SK-N-SH treated with all-trans-retinoic acid at 6 μM for 48 hours (cell line): ENCODE results near the gene UGT1A1.
"Not testable (repeated sequence)": the region's sequence is repeated elsewhere in the genome, so short reads cannot be mapped to it uniquely, and the experiment has no call there.

Experiments
- ATAC-seq: fragments of 200-7000 bp; cut with Tn5 transposase; 3 replicates; pipeline ENCODE4 v1.9.1; 2020; ENCODE audit warnings: mild to moderate bottlenecking, moderate library complexity
- ARNTL ChIP-seq: fragments of 450-650 bp; formaldehyde crosslinking; IDR thresholded peaks from 2 replicates; pipeline ENCODE4 v1.5.0; 2020; ENCODE audit warnings: low read depth, mild to moderate bottlenecking, moderate library complexity, borderline replicate concordance
- CSDC2 ChIP-seq: fragments of 250-450 bp; sonication (Bioruptor Pico); IDR thresholded peaks from 2 replicates; pipeline ENCODE4 v1.5.0; 2020; ENCODE audit warnings: mild to moderate bottlenecking, moderate library complexity
- ESRRG ChIP-seq: fragments of 250-450 bp; sonication (Bioruptor Pico); IDR thresholded peaks from 2 replicates; pipeline ENCODE4 v1.6.1; 2021; ENCODE audit warnings: mild to moderate bottlenecking
- GLIS3 ChIP-seq: fragments of 250-450 bp; sonication (Bioruptor Pico); IDR thresholded peaks from 2 replicates; pipeline ENCODE4 v1.5.0; 2020; ENCODE audit warnings: mild to moderate bottlenecking, moderate library complexity
- ISL1 ChIP-seq: fragments of 250-450 bp; sonication (Bioruptor Pico); IDR thresholded peaks from 2 replicates; pipeline ENCODE4 v2.1.2; 2022; ENCODE audit warnings: mild to moderate bottlenecking, moderate library complexity
- OSR1 ChIP-seq: fragments of 250-450 bp; sonication (Bioruptor Pico); IDR thresholded peaks from 2 replicates; pipeline ENCODE4 v1.8.0; 2022; ENCODE audit warnings: moderate library complexity, mild to moderate bottlenecking, inconsistent platforms
- SNAI2 ChIP-seq: fragments of 250-450 bp; sonication (Bioruptor Pico); IDR thresholded peaks from 2 replicates; pipeline ENCODE4 v1.5.0; 2020; ENCODE audit warnings: mild to moderate bottlenecking, moderate library complexity
- TCF4 ChIP-seq: fragments of 250-450 bp; sonication (Bioruptor Pico); IDR thresholded peaks from 2 replicates; pipeline ENCODE4 v1.8.0; 2021; ENCODE audit warnings: mild to moderate bottlenecking, moderate library complexity, borderline replicate concordance
- TOX ChIP-seq: fragments of 250-450 bp; sonication (Bioruptor Pico); IDR thresholded peaks from 2 replicates; pipeline ENCODE4 v1.8.0; 2021; ENCODE audit warnings: mild to moderate bottlenecking, moderate library complexity, borderline replicate concordance
- ZC3H10 ChIP-seq: fragments of 250-450 bp; sonication (Bioruptor Pico); IDR thresholded peaks from 2 replicates; pipeline ENCODE4 v1.5.1; 2021; ENCODE audit warnings: mild to moderate bottlenecking, moderate library complexity
- ZFP3 ChIP-seq: fragments of 250-450 bp; sonication (Bioruptor Pico); IDR thresholded peaks from 2 replicates; pipeline ENCODE4 v1.5.0; 2020; ENCODE audit warnings: mild to moderate bottlenecking, moderate library complexity
- ZFP30 ChIP-seq: fragments of 450-650 bp; formaldehyde crosslinking; IDR thresholded peaks from 2 replicates; pipeline ENCODE4 v1.5.0; 2022; ENCODE audit warnings: mild to moderate bottlenecking, moderate library complexity
- ZNF565 ChIP-seq: fragments of 450-650 bp; formaldehyde crosslinking; conservative IDR thresholded peaks from 2 replicates; pipeline ENCODE4 v1.5.0; 2020; ENCODE audit warnings: low read depth, mild to moderate bottlenecking, moderate library complexity
- ZNF70 ChIP-seq: fragments of 450-650 bp; formaldehyde crosslinking; IDR thresholded peaks from 2 replicates; pipeline ENCODE4 v1.5.0; 2020; ENCODE audit warnings: mild to moderate bottlenecking, moderate library complexity
- ZNF8 ChIP-seq: fragments of 450-650 bp; formaldehyde crosslinking; IDR thresholded peaks from 2 replicates; pipeline ENCODE4 v1.5.0; 2020; ENCODE audit warnings: mild to moderate bottlenecking, moderate library complexity
- TF ChIP-seq, protein P1 (sequence below): fragments of 250-450 bp; sonication (Bioruptor Pico); IDR thresholded peaks from 2 replicates; pipeline ENCODE4 v1.5.1; 2020; ENCODE audit warnings: low read depth, mild to moderate bottlenecking, moderate library complexity
- TF ChIP-seq, protein P2 (sequence below): fragments of 250-450 bp; sonication (Bioruptor Pico); IDR thresholded peaks from 2 replicates; pipeline ENCODE4 v1.8.0; 2020; ENCODE audit warnings: mild to moderate bottlenecking, moderate library complexity, borderline replicate concordance
- TF ChIP-seq, protein P3 (sequence below): fragments of 250-450 bp; sonication (Bioruptor Pico); IDR thresholded peaks from 2 replicates; pipeline ENCODE4 v1.5.1; 2021; ENCODE audit warnings: mild to moderate bottlenecking, moderate library complexity
- TF ChIP-seq, protein P4 (sequence below): fragments of 250-450 bp; sonication (Bioruptor Pico); IDR thresholded peaks from 2 replicates; pipeline ENCODE4 v1.5.0; 2020; ENCODE audit warnings: mild to moderate bottlenecking, moderate library complexity

Gene UGT1A1

DNA sequence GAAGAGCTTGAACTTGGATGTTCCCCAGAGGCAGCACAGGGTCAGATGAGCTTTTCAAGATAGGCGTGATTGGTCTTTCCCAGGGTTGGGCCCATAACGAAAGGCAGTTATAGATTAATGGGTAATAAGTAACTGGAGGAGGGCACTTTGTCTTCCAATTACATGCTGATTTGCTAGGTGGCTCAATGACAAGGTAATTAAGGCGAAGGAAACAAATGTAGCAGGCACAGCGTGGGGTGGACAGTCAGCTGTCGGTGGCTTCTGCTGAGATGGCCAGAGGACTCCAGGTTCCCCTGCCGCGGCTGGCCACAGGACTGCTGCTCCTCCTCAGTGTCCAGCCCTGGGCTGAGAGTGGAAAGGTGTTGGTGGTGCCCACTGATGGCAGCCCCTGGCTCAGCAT lies 41.5 kb upstream of the UGT1A1 start, which contains the start of gene UGT1A4:
Gene UGT1A4, plus strand, starts transcription at position 185 of the 400 bp plus-strand sequence. Its CDS starts 85 bp downstream, at position 270.
- TF ChIP-seq SNAI2 (CRISPR knock-in tag) = no peak
- no peak for ATAC-seq

DNA sequence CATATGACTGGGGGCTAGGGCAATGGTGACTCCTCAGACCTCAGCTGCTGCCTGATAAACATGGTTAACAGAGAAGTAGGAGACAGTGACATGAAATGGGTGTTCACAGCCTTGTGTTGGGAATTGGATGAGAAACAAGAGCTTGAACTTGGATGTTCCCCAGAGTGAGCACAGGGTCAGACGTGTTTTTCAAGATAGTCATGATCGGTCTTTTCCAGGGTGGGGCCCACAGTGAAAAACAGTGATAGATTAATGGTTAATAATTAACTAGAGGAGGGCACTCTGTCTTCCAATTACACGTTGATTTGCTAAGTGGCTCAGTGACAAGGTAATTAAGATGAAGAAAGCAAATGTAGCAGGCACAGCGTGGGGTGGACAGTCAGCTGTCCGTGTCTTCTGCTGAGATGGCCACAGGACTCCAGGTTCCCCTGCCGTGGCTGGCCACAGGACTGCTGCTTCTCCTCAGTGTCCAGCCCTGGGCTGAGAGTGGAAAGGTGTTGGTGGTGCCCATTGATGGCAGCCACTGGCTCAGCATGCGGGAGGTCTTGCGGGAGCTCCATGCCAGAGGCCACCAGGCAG lies 31.3 kb upstream of the UGT1A1 start, which contains the start of gene UGT1A3:
Gene UGT1A3, plus strand, starts transcription at position 320 of the 579 bp plus-strand sequence. Its CDS starts 85 bp downstream, at position 405.
- TF ChIP-seq ZFP3 = no peak
- TF ChIP-seq ZNF565 = no peak
- no peak for TF ChIP-seq TOX
- no peak for TF ChIP-seq ESRRG (CRISPR knock-in tag)
- TF ChIP-seq CSDC2 (CRISPR knock-in tag) = no peak
- no peak for ATAC-seq

DNA sequence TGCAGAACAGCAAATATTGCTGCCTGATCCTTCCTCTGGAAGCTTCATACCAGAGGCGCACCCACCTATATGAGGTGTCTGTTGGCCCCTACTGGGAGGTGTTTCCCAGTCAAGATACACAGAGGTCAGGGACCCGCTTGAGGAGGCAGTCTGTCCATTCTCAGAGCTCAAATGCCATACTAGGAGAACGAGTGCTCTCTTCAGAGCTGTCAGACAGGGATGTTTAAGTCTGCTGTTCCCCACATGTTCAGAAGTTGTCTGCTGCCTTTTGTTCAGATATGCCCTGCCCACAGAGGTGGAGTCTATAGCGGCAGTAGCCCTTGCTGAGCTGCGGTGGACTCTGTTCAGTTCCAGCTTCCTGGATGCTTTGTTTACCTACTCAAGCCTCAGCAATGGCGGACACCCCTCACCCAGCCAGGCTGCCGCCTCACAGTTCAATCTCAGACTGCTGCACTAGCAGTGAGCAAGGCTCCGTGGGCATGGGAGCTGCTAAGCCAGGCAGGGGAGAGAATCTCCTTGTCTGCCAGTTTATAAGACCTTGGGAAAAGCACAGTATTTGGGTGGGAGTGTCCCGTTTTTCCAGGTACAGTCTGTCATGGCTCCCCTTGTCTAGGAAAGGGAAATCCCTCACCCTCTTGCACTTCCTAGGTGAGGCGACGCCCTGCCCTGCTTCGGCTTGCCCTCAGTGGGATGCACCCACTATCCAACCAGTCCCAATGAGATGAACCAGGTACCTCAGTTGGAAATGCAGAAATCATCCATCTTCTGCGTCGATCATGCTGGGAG lies 23.0 kb upstream of the UGT1A1 start:
- ATAC-seq = not testable (repeated sequence)

DNA sequence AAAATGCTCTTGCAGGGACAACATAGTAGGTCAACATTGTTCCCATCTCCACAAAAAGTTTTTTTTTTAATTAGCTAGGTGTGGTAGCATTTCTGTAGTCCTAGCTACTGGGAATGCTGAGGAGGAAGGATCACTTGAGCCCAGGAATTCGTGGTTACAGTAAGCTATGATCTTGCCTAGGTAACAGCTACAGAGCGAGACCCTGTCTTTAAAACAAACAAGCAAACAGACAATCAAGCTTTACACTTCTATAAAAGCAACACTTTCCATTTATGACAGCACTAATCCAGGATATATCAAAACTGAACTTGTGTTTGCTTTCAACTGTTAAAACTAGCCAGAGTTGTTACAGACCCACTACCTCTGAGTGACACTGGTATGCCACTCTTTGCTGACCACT lies 19.2 kb upstream of the UGT1A1 start:
- TF ChIP-seq OSR1 (CRISPR knock-in tag) (no peak), ZC3H10 (no peak), GLIS3 (CRISPR knock-in tag) (no peak), ARNTL (CRISPR knock-in tag) (no peak), ZNF8 (CRISPR knock-in tag) (no peak), ZNF565 (no peak), ZFP30 (CRISPR knock-in tag) (no peak), SNAI2 (CRISPR knock-in tag) (no peak), TCF4 (CRISPR knock-in tag) (no peak), ZNF70 (no peak), ESRRG (CRISPR knock-in tag) (no peak), ISL1 (CRISPR knock-in tag) (no peak), TOX (no peak), CSDC2 (CRISPR knock-in tag) (no peak)
- TF ChIP-seq, protein P1, sequence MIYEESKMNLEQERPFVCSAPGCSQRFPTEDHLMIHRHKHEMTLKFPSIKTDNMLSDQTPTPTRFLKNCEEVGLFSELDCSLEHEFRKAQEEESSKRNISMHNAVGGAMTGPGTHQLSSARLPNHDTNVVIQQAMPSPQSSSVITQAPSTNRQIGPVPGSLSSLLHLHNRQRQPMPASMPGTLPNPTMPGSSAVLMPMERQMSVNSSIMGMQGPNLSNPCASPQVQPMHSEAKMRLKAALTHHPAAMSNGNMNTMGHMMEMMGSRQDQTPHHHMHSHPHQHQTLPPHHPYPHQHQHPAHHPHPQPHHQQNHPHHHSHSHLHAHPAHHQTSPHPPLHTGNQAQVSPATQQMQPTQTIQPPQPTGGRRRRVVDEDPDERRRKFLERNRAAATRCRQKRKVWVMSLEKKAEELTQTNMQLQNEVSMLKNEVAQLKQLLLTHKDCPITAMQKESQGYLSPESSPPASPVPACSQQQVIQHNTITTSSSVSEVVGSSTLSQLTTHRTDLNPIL (CRISPR knock-in tag) = no peak
- TF ChIP-seq, protein P2, sequence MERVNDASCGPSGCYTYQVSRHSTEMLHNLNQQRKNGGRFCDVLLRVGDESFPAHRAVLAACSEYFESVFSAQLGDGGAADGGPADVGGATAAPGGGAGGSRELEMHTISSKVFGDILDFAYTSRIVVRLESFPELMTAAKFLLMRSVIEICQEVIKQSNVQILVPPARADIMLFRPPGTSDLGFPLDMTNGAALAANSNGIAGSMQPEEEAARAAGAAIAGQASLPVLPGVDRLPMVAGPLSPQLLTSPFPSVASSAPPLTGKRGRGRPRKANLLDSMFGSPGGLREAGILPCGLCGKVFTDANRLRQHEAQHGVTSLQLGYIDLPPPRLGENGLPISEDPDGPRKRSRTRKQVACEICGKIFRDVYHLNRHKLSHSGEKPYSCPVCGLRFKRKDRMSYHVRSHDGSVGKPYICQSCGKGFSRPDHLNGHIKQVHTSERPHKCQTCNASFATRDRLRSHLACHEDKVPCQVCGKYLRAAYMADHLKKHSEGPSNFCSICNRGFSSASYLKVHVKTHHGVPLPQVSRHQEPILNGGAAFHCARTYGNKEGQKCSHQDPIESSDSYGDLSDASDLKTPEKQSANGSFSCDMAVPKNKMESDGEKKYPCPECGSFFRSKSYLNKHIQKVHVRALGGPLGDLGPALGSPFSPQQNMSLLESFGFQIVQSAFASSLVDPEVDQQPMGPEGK (CRISPR knock-in tag) = no peak
- TF ChIP-seq, protein P3, sequence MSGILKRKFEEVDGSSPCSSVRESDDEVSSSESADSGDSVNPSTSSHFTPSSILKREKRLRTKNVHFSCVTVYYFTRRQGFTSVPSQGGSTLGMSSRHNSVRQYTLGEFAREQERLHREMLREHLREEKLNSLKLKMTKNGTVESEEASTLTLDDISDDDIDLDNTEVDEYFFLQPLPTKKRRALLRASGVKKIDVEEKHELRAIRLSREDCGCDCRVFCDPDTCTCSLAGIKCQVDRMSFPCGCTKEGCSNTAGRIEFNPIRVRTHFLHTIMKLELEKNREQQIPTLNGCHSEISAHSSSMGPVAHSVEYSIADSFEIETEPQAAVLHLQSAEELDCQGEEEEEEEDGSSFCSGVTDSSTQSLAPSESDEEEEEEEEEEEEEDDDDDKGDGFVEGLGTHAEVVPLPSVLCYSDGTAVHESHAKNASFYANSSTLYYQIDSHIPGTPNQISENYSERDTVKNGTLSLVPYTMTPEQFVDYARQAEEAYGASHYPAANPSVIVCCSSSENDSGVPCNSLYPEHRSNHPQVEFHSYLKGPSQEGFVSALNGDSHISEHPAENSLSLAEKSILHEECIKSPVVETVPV (CRISPR knock-in tag) = no peak
- no peak for ATAC-seq

DNA sequence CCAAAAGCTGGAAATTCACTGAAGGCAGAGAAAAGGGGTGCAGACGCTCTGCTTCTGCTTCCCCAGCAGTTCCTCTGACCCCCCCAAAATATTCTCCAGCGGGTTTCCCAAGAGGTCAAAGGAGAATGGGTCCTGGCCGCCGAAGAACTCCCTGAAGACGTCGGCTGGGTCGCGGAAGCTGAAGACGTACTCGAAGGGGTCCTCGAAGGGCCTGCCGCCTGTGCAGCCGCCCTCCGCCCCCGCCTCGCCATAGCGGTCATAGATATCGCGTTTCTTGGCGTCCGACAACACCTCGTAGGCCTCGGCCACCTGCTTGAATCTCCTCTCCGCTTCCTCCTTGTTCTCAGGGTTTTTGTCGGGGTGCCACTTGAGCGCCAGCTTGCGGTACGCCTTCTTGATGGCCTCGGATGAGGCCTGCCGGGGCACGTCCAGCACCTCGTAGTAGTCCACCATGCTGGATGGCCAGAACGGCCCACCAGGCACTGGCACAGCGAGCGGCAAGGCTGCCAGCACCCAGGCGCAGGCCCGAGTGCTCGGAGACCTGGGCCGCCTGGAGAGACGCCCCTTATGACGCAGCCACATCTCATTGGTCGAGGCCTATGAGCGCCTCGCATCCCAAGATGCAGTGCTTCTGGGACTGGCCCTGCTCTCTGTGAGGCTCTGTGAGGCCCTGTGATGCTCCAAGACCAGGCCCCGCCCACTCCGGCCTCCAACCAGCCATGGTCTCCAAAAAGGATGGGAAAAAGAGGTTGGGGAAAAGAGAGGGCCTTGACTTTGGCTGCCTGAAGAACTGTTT lies 16.4 kb upstream of the UGT1A1 start:
- no peak for ATAC-seq
- TF ChIP-seq ARNTL (CRISPR knock-in tag) (no peak), CSDC2 (CRISPR knock-in tag) (no peak), ZNF565 (no peak), TCF4 (CRISPR knock-in tag) (no peak), ZNF70 (no peak), ISL1 (CRISPR knock-in tag) (no peak)
- TF ChIP-seq, protein P4, sequence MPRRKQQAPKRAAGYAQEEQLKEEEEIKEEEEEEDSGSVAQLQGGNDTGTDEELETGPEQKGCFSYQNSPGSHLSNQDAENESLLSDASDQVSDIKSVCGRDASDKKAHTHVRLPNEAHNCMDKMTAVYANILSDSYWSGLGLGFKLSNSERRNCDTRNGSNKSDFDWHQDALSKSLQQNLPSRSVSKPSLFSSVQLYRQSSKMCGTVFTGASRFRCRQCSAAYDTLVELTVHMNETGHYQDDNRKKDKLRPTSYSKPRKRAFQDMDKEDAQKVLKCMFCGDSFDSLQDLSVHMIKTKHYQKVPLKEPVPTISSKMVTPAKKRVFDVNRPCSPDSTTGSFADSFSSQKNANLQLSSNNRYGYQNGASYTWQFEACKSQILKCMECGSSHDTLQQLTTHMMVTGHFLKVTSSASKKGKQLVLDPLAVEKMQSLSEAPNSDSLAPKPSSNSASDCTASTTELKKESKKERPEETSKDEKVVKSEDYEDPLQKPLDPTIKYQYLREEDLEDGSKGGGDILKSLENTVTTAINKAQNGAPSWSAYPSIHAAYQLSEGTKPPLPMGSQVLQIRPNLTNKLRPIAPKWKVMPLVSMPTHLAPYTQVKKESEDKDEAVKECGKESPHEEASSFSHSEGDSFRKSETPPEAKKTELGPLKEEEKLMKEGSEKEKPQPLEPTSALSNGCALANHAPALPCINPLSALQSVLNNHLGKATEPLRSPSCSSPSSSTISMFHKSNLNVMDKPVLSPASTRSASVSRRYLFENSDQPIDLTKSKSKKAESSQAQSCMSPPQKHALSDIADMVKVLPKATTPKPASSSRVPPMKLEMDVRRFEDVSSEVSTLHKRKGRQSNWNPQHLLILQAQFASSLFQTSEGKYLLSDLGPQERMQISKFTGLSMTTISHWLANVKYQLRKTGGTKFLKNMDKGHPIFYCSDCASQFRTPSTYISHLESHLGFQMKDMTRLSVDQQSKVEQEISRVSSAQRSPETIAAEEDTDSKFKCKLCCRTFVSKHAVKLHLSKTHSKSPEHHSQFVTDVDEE = no peak
- TF ChIP-seq, protein P1 (CRISPR knock-in tag) = no peak
